ENCODE results near the gene SPEN.
A peak's percentile ranks its signal among the peaks of the same experiment; 100 is the strongest.
"Not testable (repeated sequence)": the region's sequence is repeated elsewhere in the genome, so short reads cannot be mapped to it uniquely, and the experiment has no call there.

SPEN gene

DNA sequence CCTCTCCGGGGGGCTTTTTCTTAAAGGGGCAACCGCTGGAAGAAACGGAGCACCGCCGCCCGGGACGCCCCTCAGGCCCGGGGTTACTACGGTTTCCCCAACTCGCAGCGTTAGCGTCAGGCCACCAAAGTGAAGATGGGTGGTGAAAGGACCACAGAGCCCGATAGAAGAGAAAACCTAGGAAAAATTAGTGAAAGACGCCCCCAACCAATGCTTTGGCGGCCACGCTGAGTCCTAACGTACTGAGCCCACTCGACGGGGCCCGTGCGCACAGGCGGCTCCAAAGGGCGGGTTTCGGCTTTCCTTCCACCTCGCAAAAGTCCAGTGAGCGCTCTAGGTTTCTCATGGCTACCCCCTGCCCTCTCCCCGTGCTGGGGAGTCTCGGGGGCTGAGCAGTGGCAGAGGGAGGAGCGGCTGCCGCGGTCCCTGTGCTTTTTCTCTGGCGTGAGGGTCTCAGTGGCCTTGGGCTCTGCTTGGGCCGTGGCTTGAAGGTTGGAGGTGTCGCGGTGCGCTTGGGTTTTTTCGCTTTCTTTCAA, 12.2 kb upstream of the SPEN start:
- peak; percentile 60 for DNase-seq

DNA sequence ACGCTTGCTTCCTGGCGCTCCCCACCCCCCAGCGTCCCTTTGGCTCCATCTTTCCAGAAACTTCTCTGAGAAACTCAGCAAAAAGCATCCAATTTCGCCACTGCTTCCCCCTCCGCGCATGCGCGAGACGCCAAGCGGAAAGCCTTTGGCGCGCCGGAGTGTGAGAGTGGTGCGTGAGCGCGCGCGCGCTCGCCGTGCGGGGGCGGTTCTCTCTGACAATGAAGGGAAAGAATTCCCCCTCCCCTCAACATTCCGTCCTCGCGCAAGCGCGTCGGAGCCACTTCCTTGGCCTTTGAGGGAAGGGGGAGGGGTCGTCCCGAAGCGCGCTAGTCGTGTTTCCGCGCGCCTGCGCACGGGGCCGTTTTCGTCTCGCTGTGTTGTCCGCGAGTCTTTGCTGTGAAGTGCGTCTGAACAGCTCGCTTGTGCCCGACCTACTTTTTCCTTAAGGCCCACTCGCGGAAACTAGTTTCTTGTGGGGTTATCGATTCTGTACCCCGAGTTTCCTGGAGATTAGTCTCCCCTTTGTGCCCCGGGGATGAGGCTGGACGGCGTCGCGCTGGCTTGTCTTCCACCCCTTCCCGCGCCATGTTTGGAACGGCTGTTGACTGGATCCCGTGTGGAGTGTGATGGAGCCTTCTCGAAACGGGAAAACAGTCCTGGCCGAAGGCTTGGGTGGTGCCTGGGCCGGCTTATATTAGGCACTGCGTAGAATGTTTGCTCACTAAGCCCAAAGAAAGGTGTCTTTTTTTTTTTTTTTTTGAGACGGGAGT, 11.6 kb upstream of the SPEN start:
- DNase-seq, result peak; percentile 100

DNA sequence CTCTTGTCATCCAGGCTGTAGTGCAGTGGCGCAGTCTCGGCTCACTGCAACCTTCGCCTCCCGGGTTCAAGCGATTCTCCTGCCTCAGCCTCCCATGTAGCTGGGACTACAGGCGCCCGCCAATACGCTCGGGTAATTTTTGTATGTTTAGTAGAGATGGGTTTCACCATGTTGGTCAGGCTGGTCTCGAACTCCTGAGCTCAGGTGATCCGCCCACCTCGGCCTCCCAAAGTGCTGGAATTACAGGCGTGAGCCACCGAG, 11.1 kb upstream of the SPEN start:
- DNase-seq, result not testable (repeated sequence)

- peak; percentile 89 for DNase-seq
These were observed 10.5 kb upstream of the SPEN start for GRCh38 chr1:15836772-15837669.

- DNase-seq, result no peak
These were observed 9.6 kb upstream of the SPEN start for GRCh38 chr1:15837931-15838330.

GRCh38 chr1:15838721-15839120, 8.8 kb upstream of the SPEN start:
- DNase-seq, result no peak

DNA sequence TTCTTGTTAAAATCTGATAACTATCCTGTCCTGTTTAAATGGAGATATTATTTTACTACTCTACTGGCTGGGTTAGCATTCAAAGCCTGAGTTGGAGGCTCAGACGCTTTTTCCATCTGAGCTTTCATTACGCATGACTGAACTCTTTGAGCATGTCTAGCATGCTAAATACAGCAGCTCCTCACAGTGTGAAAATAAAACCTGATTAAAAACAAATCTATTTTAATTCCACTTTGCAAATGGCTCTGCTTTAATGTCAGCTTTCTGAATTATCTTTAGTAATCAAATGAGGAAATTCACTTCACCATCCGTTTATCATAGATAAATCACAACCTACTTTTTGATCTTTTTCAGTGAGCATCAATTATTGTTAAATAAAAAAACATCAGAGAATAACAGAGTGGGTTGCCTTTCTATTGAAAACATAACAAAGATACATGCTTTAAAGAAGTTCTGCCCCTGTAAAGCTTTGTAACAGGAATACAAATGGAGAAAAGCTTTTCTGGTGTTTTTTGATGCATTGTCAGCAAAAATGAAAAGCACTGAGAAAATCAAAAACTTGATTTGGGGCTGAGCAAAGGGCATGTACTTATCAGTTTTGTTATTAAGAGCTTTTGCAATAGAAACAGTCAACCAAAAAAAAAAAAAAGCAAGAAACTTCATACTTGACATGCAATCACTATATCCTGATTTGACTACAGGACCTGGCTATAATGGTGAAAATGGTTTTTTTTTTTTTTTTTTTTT, 3.5 kb upstream of the SPEN start:
- no peak for DNase-seq

GRCh38 chr1:15846056-15846455, 1.5 kb upstream of the SPEN start:
- DNase-seq, result not testable (repeated sequence)

DNA sequence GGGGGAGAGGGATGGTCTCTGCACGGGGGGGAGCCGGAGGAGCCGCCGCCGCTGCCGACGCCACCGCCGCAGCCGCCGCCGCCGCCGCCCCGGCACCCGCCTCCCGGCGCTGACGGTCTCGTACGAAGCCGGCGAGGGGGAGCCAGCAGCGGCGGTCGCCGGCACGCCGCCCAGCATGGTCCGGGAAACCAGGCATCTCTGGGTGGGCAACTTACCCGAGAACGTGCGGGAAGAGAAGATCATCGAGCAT, 311 bp downstream of the SPEN start:
- DNase-seq, result no peak

DNA sequence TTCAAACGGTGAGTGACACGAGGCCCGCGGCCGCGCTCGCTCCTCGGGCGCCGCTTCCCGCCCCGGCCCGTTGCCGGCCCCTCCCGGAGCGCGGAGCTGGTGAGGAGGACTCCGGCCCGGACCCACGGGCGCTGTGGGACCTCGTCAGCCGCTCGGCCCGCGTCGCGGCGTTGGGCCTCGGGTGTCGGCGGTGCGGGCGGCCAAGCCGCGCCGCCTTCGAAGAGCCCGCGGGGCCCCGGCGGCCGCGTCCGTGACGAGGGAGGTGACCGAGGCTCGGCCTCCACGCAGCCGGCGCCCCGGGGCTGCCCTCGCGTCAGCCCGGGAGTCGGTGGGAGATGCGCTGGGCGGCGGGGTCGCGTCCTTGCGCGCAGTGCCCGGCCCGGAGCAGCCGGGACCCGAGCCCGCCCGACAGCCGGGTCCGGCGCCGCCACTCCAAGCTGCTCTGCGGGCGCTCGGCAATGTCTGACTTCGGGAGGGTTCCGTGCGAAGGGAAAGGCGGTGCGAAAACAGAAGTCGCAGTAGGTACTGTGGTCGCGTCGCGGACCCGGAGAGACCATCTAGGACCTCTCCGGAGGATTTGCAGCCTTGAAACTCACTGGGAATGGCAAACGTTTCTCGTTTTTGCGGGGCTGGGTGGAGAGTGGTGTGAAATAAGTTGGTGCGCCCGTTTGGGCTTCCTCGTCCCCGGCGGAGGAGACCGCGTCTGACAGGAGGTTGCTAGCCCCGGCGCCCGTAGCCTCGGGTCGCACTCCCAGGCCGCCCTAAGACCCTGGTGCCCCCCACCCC, 829 bp downstream of the SPEN start:
- DNase-seq, result peak; percentile 75

GRCh38 chr1:15848929-15849774, 1.6 kb downstream of the SPEN start:
- DNase-seq, result peak; percentile 93

DNA sequence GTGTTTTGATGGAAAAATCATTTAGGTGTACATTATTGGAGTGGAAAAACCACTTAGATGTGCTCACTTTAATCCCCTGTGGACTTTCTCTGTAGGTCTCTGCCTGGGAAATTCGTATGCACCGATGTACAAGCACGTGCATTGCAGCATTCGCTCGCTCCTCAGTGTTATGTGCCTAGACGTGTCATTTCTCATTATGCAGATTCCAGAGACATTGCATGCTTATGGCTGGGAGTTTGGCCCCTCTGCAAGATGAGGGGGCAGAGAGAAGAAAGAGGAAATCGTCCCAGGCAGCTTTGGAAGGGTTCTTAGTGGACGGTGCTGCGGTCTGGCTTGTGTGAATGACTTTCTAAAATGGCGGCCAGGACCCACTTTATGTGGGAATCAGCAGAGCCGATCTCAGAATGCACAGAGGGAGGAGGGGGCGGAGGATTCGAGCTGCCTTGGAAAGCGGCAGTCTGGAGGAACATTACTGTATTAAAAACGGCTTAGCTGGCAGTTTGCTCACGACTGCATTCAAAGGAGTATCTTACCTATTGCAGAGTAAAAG, 2.3 kb downstream of the SPEN start:
- DNase-seq, result peak; percentile 89

DNA sequence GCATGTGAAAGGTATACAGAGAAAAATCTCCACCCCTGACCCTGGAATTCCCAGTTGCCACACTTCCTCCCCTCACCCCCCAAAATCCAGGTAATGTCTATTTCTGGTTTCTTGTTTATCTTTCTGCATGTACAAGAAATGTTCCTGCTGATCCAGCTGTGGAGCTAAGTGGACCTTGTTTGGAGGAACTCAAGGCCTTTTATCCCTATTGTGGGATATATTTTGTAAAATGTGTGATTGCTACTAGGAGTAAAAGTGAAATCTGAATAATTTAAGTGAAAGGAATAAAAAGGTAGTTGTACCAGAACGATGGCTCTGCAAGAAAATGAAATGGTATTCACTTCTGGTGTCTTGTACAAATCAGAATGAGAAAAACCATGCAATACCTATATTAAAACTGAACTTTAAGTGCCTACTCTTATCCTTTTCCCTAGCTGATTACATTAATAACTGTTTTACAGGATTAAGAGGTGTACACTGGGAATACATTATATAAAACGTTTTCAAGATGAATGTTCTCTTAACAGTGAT, 3.0 kb downstream of the SPEN start:
- DNase-seq, result no peak

DNA sequence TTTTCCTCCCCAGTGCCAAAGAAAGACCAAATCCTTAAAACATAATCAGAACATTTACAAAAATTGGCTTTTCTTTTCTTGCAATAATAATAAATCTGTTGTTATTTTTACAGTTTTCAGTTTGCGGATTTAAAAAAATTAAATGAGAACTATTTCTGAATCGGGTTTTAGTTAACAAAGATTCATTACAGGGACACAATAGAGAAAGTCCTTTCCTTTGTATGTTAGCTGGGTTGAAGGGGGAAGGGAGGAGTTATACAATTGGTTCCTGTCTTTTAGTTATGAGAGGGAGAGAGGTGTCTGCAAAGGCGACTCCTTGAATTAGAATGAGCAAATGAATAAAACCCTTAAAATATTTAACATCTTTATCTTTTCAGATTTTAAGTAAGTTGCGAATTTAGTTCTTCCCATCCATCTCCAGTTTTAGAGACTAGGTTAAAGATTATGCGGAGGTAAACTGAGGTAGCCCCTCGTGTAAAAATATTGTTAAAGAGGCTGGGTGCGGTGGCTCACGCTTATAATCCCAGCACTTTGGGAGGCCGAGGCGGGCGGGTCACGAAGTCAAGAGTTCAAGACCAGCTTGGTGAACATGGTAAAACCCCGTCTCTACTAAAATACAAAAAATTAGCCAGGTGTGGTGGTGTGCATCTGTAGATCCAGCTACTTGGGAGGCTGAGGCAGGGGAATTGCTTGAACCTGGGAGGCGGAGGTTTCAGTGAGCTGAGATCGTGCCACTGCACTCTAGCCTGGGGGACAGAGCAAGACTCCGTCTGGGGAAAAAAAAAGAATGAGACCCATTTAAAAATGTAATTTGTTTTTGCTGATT, 3.9 kb downstream of the SPEN start:
- peak; percentile 49 for DNase-seq

DNA sequence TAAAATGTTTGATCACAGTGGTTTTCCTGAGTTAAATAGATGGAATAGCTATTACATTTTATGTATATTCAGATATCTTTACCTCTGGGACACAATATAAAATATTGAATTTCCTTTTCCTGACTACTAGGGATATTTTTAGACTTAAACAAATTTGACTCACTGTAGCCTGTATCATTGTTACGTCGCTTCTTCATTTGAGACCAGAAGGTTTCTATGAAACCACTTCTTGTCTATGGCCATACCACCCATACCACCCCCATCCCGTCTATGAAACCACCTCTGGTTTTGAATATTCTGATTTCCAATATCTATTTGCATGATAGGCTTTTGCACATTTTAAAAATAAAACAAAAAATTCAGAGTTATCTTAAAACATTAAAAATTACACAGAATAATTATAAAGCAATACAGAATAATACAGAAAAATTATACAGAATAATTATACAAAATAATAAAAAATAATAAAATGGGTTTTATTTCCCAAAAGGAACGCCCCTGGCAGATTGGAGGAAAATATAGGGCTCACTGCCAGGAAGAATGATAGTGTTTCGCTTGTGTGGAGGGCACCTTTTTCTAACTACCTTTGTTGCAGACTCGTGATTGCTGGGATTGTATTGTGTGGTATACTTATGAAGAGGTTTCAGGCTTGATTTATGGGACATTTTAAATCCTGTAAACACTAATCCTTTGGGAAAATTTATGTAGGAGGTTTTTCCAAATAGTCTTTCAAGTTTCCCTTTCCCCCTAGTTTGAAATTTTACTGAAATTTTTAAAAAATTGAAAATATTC, 4.7 kb downstream of the SPEN start:
- peak; percentile 20 for DNase-seq

DNA sequence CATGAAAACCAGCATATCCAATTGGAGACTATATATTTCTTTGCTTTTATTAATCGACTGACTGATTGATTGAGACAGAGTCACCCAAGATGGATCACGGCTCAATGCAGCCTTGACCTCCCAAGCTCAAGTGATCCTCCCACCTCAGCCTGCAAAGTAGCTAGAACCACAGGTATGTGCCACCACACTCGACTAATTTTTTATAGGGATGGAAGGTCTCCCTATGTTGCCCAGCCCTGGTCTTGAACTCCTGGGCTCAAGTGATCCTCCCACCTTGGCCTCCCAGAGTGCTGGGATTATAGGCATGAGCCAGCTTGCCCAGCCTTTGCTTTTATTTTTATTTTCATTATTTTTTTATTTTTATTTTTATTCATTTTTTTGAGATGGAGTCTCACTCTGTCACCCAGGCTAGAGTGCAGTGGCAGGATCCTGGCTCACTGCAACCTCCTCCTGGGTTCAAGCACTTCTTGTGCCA, 5.4 kb downstream of the SPEN start:
- no peak for DNase-seq

DNA sequence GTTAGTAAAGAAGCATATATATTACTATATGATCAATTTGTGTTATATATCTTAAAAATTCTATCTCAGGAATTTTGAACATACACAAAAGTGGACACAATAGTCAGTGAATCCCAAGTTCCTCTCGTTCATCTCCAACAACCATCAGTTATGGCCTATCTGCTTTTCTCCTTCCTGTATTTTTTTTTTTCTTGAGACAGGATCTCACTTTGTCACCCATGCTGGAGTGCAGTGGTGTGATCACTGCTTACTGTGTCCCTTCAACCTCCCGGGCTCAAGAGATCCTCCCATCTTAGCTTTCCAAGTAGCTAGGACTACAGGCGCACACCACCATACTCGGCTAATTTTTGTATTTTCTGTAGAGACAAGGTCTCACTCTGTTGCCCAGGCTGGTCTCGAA, 9.4 kb downstream of the SPEN start:
- DNase-seq, result no peak

GRCh38 chr1:15858069-15858670, 10.7 kb downstream of the SPEN start:
- no peak for DNase-seq

Data from hematopoietic multipotent progenitor cell treated with erythropoietin and hydrocortisone succinate and interleukin-3 and kit ligand, for 4 days (in vitro differentiated cells).